Adrenal gland (tissue), 5 donors: ENCODE data around the gene ZFR2.
"Not testable (repeated sequence)": the region's sequence is repeated elsewhere in the genome, so short reads cannot be mapped to it uniquely, and the experiment has no call there.

Experiments
- CTCF ChIP-seq, 6 experiments: fragments of 450-650 bp in 4 of 6; fragments of 200-600 bp in 2 of 6; sonication (generic) in 1 of 6; IDR thresholded peaks; 1 replicate in 5 of 6; 2 replicates in 1 of 6; pipeline versions ENCODE4 v1.5.1 to v1.8.0; 2016 to 2021; ENCODE audit warnings: antibody characterized with exemption in 6 of 6, mild to moderate bottlenecking in 2 of 6, moderate library complexity in 1 of 6
- POLR2A ChIP-seq, 2 donors: fragments of 450-650 bp; IDR thresholded peaks; one replicate each; pipeline ENCODE4 v1.6.1; 2017; ENCODE audit warnings: antibody characterized with exemption in 2 of 2, mild to moderate bottlenecking in 2 of 2, moderate library complexity in 1 of 2
- donor health status: DM: no; HTN: no; CAD: no.

- TF ChIP-seq POLR2A, CTCF (IDR thresholded peaks at IDR 0.05): not testable (repeated sequence)
Observed at GRCh38 chr19:3757705-3758104, 111.1 kb downstream of the ZFR2 start.
